ENCODE data around the gene PCDHA5. TPM values are rescaled to one million over a fixed set of nuclear protein-coding genes. Genes with fewer than 3 reads are reported as not detected.

PCDHA5 gene
- total RNA-seq, 2 experiments from 2014 or later: not detected

- no peak overlapping the region for H3K4me3 ChIP-seq (ENCODE audit: low read depth, low read length, poor library complexity, severe bottlenecking)
- intact Hi-C loops (cut with micrococcal nuclease; ENCODE audit: unreplicated experiment): no loop called here
- no peak overlapping the region for H2AFZ ChIP-seq (ENCODE audit: low read length)
- no peak overlapping the region for H3K27ac ChIP-seq (ENCODE audit: low read depth, low read length, poor library complexity, severe bottlenecking)
- no peak overlapping the region for H3K4me2 ChIP-seq (ENCODE audit: low read length)
- BruUV-seq (replicated peaks): no TSS peak
- H4K20me1 ChIP-seq (ENCODE audit: insufficient read depth, low read length): no peaks in the 10 kb centered on the region
- no peaks in the 10 kb centered on the region for H3K79me2 ChIP-seq (ENCODE audit: insufficient read depth, low read depth, low read length)
- DNase-seq (ENCODE audit: low spot score): no peak
- CTCF ChIA-PET (ENCODE audit: unreplicated experiment): no interaction called here
- no peaks in the 10 kb centered on the region for H3K36me3 ChIP-seq (ENCODE audit: insufficient read depth, low read length)
- H3K9me2 ChIP-seq (ENCODE audit: insufficient read depth, low read length): 0 out of 2 replicates have a peak, but pooled peaks cover 2% of the 10 kb centered on the region
- TF ChIP-seq EZH2phosphoT487 (IDR thresholded peaks at IDR 0.05; ENCODE audit: borderline replicate concordance, low read depth, low read length) (no peak), CTCF (conservative IDR thresholded peaks at IDR 0.05; ENCODE audit: low read length) (no peak)
- H3K4me1 ChIP-seq (ENCODE audit: insufficient read depth, low read length, poor library complexity, severe bottlenecking): no peaks in the 10 kb centered on the region
- POLR2A ChIA-PET: no interaction called here
- no peaks in the 10 kb centered on the region for H3K9me3 ChIP-seq (ENCODE audit: low read length)
These were observed 24.7 kb upstream of the PCDHA5 start for GRCh38 chr5:140796718-140797095.

GRCh38 chr5:140800816-140801493, 20.5 kb upstream of the PCDHA5 start, which contains the start of gene PCDHA3:
TSS of gene PCDHA3 (plus strand) at chr5:140801057.
- POLR2A ChIA-PET: no interaction called here
- no peak within 1 kb of the TSS for H3K27ac ChIP-seq (ENCODE audit: low read depth, low read length, poor library complexity, severe bottlenecking)

More at GRCh38 chr5:140800816-140801493, 20.5 kb upstream of the PCDHA5 start, which contains the start of gene PCDHA3:
- H3K9me3 ChIP-seq (ENCODE audit: low read length): no peaks in the 10 kb centered on the region
- intact Hi-C loops (cut with micrococcal nuclease; ENCODE audit: unreplicated experiment): no loop called here
- no peak within 1 kb of the TSS for H3K4me3 ChIP-seq (ENCODE audit: low read depth, low read length, poor library complexity, severe bottlenecking)
- no peaks in the 10 kb centered on the region for H3K36me3 ChIP-seq (ENCODE audit: insufficient read depth, low read length)
- CTCF ChIA-PET (ENCODE audit: unreplicated experiment): no interaction called here
- H3K4me2 ChIP-seq (ENCODE audit: low read length): no peak within 1 kb of the TSS
- H4K20me1 ChIP-seq (ENCODE audit: insufficient read depth, low read length): no peaks in the 10 kb centered on the region
- no peaks in the 10 kb centered on the region for H3K4me1 ChIP-seq (ENCODE audit: insufficient read depth, low read length, poor library complexity, severe bottlenecking)
- BruUV-seq (replicated peaks): no TSS peak
- no peak within 1 kb of the TSS for H2AFZ ChIP-seq (ENCODE audit: low read length)
- peak; percentile 8 for DNase-seq (ENCODE audit: low spot score)
- no peaks in the 10 kb centered on the region for H3K9me2 ChIP-seq (ENCODE audit: insufficient read depth, low read length)
- no peaks in the 10 kb centered on the region for H3K79me2 ChIP-seq (ENCODE audit: insufficient read depth, low read depth, low read length)
- peak; percentile 67 for TF ChIP-seq CTCF (conservative IDR thresholded peaks at IDR 0.05; ENCODE audit: low read length)
- no peak for TF ChIP-seq EZH2phosphoT487 (IDR thresholded peaks at IDR 0.05; ENCODE audit: borderline replicate concordance, low read depth, low read length)

Data from OCI-LY7 (cell line).